Thyroid gland (tissue), 4 donors: ENCODE data around the gene DCDC1. TPM values are rescaled to one million over a fixed set of nuclear protein-coding genes. Genes with fewer than 3 reads are reported as not detected.

Experiments used
- DNase-seq, 2 donors: peaks; one replicate each; pipeline ENCODE4 v3.0.0-alpha.2; 2019
- H3K27ac ChIP-seq, 3 donors: fragments of 200-600 bp; sonication (generic); 1 replicate in 2 of 3; 2 replicates in 1 of 3; pipeline ENCODE4 v1.5.1; 2016 to 2019; ENCODE audit warnings: mild to moderate bottlenecking in 1 of 3, moderate library complexity in 1 of 3
- H3K27me3 ChIP-seq: fragments of 200-600 bp; sonication (generic); one replicate; pipeline ENCODE4 v1.5.1; 2019
- H3K36me3 ChIP-seq, 2 donors: fragments of 200-600 bp; sonication (generic); one replicate each; pipeline ENCODE4 v1.5.1; 2016 to 2019
- H3K4me1 ChIP-seq, 2 donors: fragments of 200-600 bp; sonication (generic); one replicate each; pipeline ENCODE4 v1.5.1; 2017 to 2019
- H3K4me3 ChIP-seq, 3 donors: fragments of 200-600 bp; sonication (generic); replicated peaks in 1 of 3; 1 replicate in 2 of 3; 2 replicates in 1 of 3; pipeline ENCODE4 v1.5.1; 2016; ENCODE audit warnings: mild to moderate bottlenecking in 1 of 3
- H3K9me3 ChIP-seq: fragments of 200-600 bp; sonication (generic); one replicate; pipeline ENCODE4 v1.5.1; 2017
- CTCF ChIP-seq, 6 experiments: fragments of 200-600 bp in 3 of 6; fragments of 450-650 bp in 3 of 6; sonication (generic) in 3 of 6; IDR thresholded peaks; one replicate each; pipeline ENCODE4 v1.5.1; 2016 to 2019; ENCODE audit warnings: antibody characterized with exemption in 6 of 6, mild to moderate bottlenecking in 2 of 6, inconsistent platforms in 1 of 6, moderate library complexity in 1 of 6
- POLR2A ChIP-seq, 2 donors: fragments of 450-650 bp; IDR thresholded peaks; one replicate each; pipeline ENCODE4 v1.6.1; 2017; ENCODE audit warnings: antibody characterized with exemption in 2 of 2, mild to moderate bottlenecking in 2 of 2, moderate library complexity in 1 of 2
- WGBS, 2 donors: methylation state at CpG; one replicate each; pipeline ENCODE4 v1.1.5; 2017; 5-methylcytosine and 5-hydroxymethylcytosine counted together
- intact Hi-C: fragments of 100-400 bp; cut with DNase I; formaldehyde crosslinking; loops from one replicate; pipeline ENCODE4 v1.15.1; 2023
- total RNA-seq, 4 donors: library from RNA; depleted of rRNA; stranded (reverse); fragments of >200 nt; gene quantifications; one replicate each; pipeline ENCODE4 v1.2.3, GENCODE V29; 2016

The DCDC1 gene
- total RNA-seq, 4 donors from 2014 or later, result 4.4 to 17.2 (median 9.9) TPM

- H3K4me1 ChIP-seq, result no peaks in the 10 kb centered on the region
- no peaks in the 10 kb centered on the region for H3K36me3 ChIP-seq
- H3K27me3 ChIP-seq, result no peaks in the 10 kb centered on the region
- H3K9me3 ChIP-seq, result no peaks in the 10 kb centered on the region
- DNase-seq, result no peak
- no peak overlapping the region for H3K27ac ChIP-seq
- no peak overlapping the region for H3K4me3 ChIP-seq
- intact Hi-C loops, result no loop called here
- 48 to 60% methylated on average over 4 of the region's 4 CpGs for WGBS, 2 donors
- TF ChIP-seq CTCF (IDR thresholded peaks at IDR 0.05), result no peak
- TF ChIP-seq POLR2A (IDR thresholded peaks at IDR 0.05), result no peak
These were observed 378.2 kb downstream of the DCDC1 start for GRCh38 chr11:30991376-30991775.

GRCh38 chr11:30990625-30991296 lies 378.8 kb downstream of the DCDC1 start:
- Histone ChIP-seq H3K36me3 (no peaks in the 10 kb centered on the region), H3K27ac (no peak overlapping the region), H3K4me1 (no peaks in the 10 kb centered on the region), H3K4me3 (no peak overlapping the region), H3K9me3 (no peaks in the 10 kb centered on the region), H3K27me3 (no peaks in the 10 kb centered on the region)
- intact Hi-C loops, result no loop called here
- no peak for DNase-seq
- 78 to 87% methylated on average over 7 of the region's 7 CpGs for WGBS, 2 donors
- no peak for TF ChIP-seq CTCF (IDR thresholded peaks at IDR 0.05)
- TF ChIP-seq POLR2A (IDR thresholded peaks at IDR 0.05), result no peak

GRCh38 chr11:30987819-30988218 lies 381.7 kb downstream of the DCDC1 start:
- H3K27me3 ChIP-seq, result no peaks in the 10 kb centered on the region
- H3K27ac ChIP-seq, result no peak overlapping the region
- no peaks in the 10 kb centered on the region for H3K4me1 ChIP-seq
- H3K36me3 ChIP-seq, result no peaks in the 10 kb centered on the region
- no peak for TF ChIP-seq POLR2A (IDR thresholded peaks at IDR 0.05)
- no peak for TF ChIP-seq CTCF (IDR thresholded peaks at IDR 0.05)
- DNase-seq, result no peak
- H3K4me3 ChIP-seq, result no peak overlapping the region
- intact Hi-C loops, result no loop called here
- H3K9me3 ChIP-seq, result no peaks in the 10 kb centered on the region

- no peak for TF ChIP-seq CTCF (IDR thresholded peaks at IDR 0.05)
- no peak for TF ChIP-seq POLR2A (IDR thresholded peaks at IDR 0.05)
- no peaks in the 10 kb centered on the region for H3K9me3 ChIP-seq
These were observed 384.0 kb downstream of the DCDC1 start for GRCh38 chr11:30985536-30985935.

GRCh38 chr11:30984827-30985226 lies 384.7 kb downstream of the DCDC1 start:
- H3K4me3 ChIP-seq, result no peak overlapping the region
- H3K9me3 ChIP-seq, result no peaks in the 10 kb centered on the region
- intact Hi-C loops, result no loop called here
- 74 to 77% methylated on average over 3 of the region's 3 CpGs for WGBS, 2 donors
- H3K36me3 ChIP-seq, result no peaks in the 10 kb centered on the region
- no peaks in the 10 kb centered on the region for H3K27me3 ChIP-seq
- no peak for DNase-seq
- no peak overlapping the region for H3K27ac ChIP-seq
- TF ChIP-seq CTCF (IDR thresholded peaks at IDR 0.05), result no peak
- TF ChIP-seq POLR2A (IDR thresholded peaks at IDR 0.05), result no peak
- no peaks in the 10 kb centered on the region for H3K4me1 ChIP-seq

More at GRCh38 chr11:30985536-30985935, 384.0 kb downstream of the DCDC1 start:
- H3K4me1 ChIP-seq, result no peaks in the 10 kb centered on the region
- H3K27ac ChIP-seq, result no peak overlapping the region
- H3K4me3 ChIP-seq, result no peak overlapping the region
- H3K27me3 ChIP-seq, result no peaks in the 10 kb centered on the region
- H3K36me3 ChIP-seq, result no peaks in the 10 kb centered on the region
- intact Hi-C loops, result no loop called here
- DNase-seq, result no peak
